SK-N-SH treated with all-trans-retinoic acid at 6 μM for 48 hours (cell line): Measurements from ENCODE around the gene KHDRBS1.

Source experiments
- ARNTL ChIP-seq: fragments of 450-650 bp; formaldehyde crosslinking; IDR thresholded peaks from 2 replicates; pipeline ENCODE4 v1.5.0; 2020; ENCODE audit warnings: low read depth, mild to moderate bottlenecking, moderate library complexity, borderline replicate concordance
- ISL1 ChIP-seq: fragments of 250-450 bp; sonication (Bioruptor Pico); IDR thresholded peaks from 2 replicates; pipeline ENCODE4 v2.1.2; 2022; ENCODE audit warnings: mild to moderate bottlenecking, moderate library complexity
- PATZ1 ChIP-seq: fragments of 250-450 bp; sonication (Bioruptor Pico); IDR thresholded peaks from 2 replicates; pipeline ENCODE4 v1.8.0; 2020; ENCODE audit warnings: mild to moderate bottlenecking, moderate library complexity, borderline replicate concordance
- POU6F1 ChIP-seq: fragments of 250-450 bp; sonication (Bioruptor Pico); IDR thresholded peaks from 2 replicates; pipeline ENCODE4 v1.8.0; 2021; ENCODE audit warnings: low read depth, mild to moderate bottlenecking, moderate library complexity, borderline replicate concordance
- PPARA ChIP-seq: fragments of 250-450 bp; sonication (Bioruptor Pico); IDR thresholded peaks from 2 replicates; pipeline ENCODE4 v1.5.0; 2020; ENCODE audit warnings: mild to moderate bottlenecking, borderline replicate concordance
- SNAI2 ChIP-seq: fragments of 250-450 bp; sonication (Bioruptor Pico); IDR thresholded peaks from 2 replicates; pipeline ENCODE4 v1.5.0; 2020; ENCODE audit warnings: mild to moderate bottlenecking, moderate library complexity
- TSHZ2 ChIP-seq: fragments of 250-450 bp; sonication (Bioruptor Pico); IDR thresholded peaks from 2 replicates; pipeline ENCODE4 v1.5.0; 2020; ENCODE audit warnings: mild to moderate bottlenecking, moderate library complexity
- ZC3H10 ChIP-seq: fragments of 250-450 bp; sonication (Bioruptor Pico); IDR thresholded peaks from 2 replicates; pipeline ENCODE4 v1.5.1; 2021; ENCODE audit warnings: mild to moderate bottlenecking, moderate library complexity
- ZFP3 ChIP-seq: fragments of 250-450 bp; sonication (Bioruptor Pico); IDR thresholded peaks from 2 replicates; pipeline ENCODE4 v1.5.0; 2020; ENCODE audit warnings: mild to moderate bottlenecking, moderate library complexity
- ZFP30 ChIP-seq: fragments of 450-650 bp; formaldehyde crosslinking; IDR thresholded peaks from 2 replicates; pipeline ENCODE4 v1.5.0; 2022; ENCODE audit warnings: mild to moderate bottlenecking, moderate library complexity
- ZNF565 ChIP-seq: fragments of 450-650 bp; formaldehyde crosslinking; conservative IDR thresholded peaks from 2 replicates; pipeline ENCODE4 v1.5.0; 2020; ENCODE audit warnings: low read depth, mild to moderate bottlenecking, moderate library complexity
- ZNF70 ChIP-seq: fragments of 450-650 bp; formaldehyde crosslinking; IDR thresholded peaks from 2 replicates; pipeline ENCODE4 v1.5.0; 2020; ENCODE audit warnings: mild to moderate bottlenecking, moderate library complexity
- ZNF8 ChIP-seq: fragments of 450-650 bp; formaldehyde crosslinking; IDR thresholded peaks from 2 replicates; pipeline ENCODE4 v1.5.0; 2020; ENCODE audit warnings: mild to moderate bottlenecking, moderate library complexity

- TF ChIP-seq ARNTL (CRISPR knock-in tag) (no peak), TSHZ2 (CRISPR knock-in tag) (no peak), ZNF8 (CRISPR knock-in tag) (no peak), ZC3H10 (CRISPR knock-in tag) (no peak), PATZ1 (no peak), POU6F1 (CRISPR knock-in tag) (no peak), ZFP30 (CRISPR knock-in tag) (no peak), PPARA (CRISPR knock-in tag) (no peak), ZNF565 (CRISPR knock-in tag) (no peak), SNAI2 (CRISPR knock-in tag) (no peak), ZNF70 (CRISPR knock-in tag) (no peak), ZFP3 (no peak), ISL1 (no peak)
Measured at GRCh38 chr1:32012709-32013385, 821 bp upstream of the KHDRBS1 start.
